ENCODE data around the gene FFAR3.

- TF ChIP-seq POLR2AphosphoS5 (IDR thresholded peaks at IDR 0.05): no peak
- TF ChIP-seq, protein P1, sequence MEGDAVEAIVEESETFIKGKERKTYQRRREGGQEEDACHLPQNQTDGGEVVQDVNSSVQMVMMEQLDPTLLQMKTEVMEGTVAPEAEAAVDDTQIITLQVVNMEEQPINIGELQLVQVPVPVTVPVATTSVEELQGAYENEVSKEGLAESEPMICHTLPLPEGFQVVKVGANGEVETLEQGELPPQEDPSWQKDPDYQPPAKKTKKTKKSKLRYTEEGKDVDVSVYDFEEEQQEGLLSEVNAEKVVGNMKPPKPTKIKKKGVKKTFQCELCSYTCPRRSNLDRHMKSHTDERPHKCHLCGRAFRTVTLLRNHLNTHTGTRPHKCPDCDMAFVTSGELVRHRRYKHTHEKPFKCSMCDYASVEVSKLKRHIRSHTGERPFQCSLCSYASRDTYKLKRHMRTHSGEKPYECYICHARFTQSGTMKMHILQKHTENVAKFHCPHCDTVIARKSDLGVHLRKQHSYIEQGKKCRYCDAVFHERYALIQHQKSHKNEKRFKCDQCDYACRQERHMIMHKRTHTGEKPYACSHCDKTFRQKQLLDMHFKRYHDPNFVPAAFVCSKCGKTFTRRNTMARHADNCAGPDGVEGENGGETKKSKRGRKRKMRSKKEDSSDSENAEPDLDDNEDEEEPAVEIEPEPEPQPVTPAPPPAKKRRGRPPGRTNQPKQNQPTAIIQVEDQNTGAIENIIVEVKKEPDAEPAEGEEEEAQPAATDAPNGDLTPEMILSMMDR (IDR thresholded peaks at IDR 0.05): no peak
These were observed 41.7 kb upstream of the FFAR3 start for GRCh38 chr19:35316560-35316959.

All from suprapubic skin (tissue), 3 donors.